ENCODE results near the gene SSUH2.

SSUH2 gene

GRCh38 chr3:8574670-8575322 is 69.8 kb downstream of the SSUH2 start:
- Histone ChIP-seq H3K23ac (ENCODE audit: low read length in 2 of 2) (no peak overlapping the region), H2BK15ac (ENCODE audit: low read depth, poor library complexity, severe bottlenecking) (no peak overlapping the region), H3K9ac (ENCODE audit: low read length) (no peak overlapping the region), H3K27ac (ENCODE audit: low read length, poor library complexity, severe bottlenecking) (no peak overlapping the region), H2BK12ac (ENCODE audit: low read length in 2 of 2) (peak overlapping the region; percentile 49 to 79), H3K4me3 (ENCODE audit: insufficient read depth in 1 of 2, low read depth in 1 of 2, low read length in 2 of 2) (no peak overlapping the region), H4K8ac (ENCODE audit: low read length) (no peak overlapping the region), H2AFZ (ENCODE audit: low read depth, low read length) (no peak overlapping the region), H2BK5ac (ENCODE audit: low read depth, low read length, poor library complexity, severe bottlenecking) (no peak overlapping the region), H3K4me1 (ENCODE audit: control insufficient read depth, insufficient read depth, low read depth, low read length) (peaks cover 8% of the 10 kb centered on the region), H3K4ac (ENCODE audit: low read depth in 1 of 2, low read length in 2 of 2) (no peak overlapping the region), H4K91ac (ENCODE audit: low read length) (no peak overlapping the region), H3K4me2 (ENCODE audit: low read length, poor library complexity, severe bottlenecking) (no peak overlapping the region), H3K79me1 (replicated peaks; ENCODE audit: low read length, poor library complexity, severe bottlenecking) (peaks cover 3% of the 10 kb centered on the region), H3K9me3 (ENCODE audit: control insufficient read depth, low read length) (no peaks in the 10 kb centered on the region), H3K27me3 (ENCODE audit: control insufficient read depth in 1 of 2, insufficient read depth in 1 of 2, low read length in 2 of 2) (no peaks in the 10 kb centered on the region), H3K36me3 (ENCODE audit: control insufficient read depth in 1 of 2, insufficient read depth in 2 of 2, low read depth in 1 of 2, low read length in 2 of 2) (peaks cover 32 to 34% of the 10 kb centered on the region in 2 experiments), H2AK5ac (ENCODE audit: low read length, severe bottlenecking) (peak overlapping the region; percentile 3), H3K18ac (ENCODE audit: low read depth in 1 of 2, low read length in 2 of 2) (peak overlapping the region in 1 of 2 experiments; percentile 26), H2BK120ac (ENCODE audit: low read depth, low read length) (no peak overlapping the region), H3K14ac (ENCODE audit: low read length in 2 of 2) (no peak overlapping the region)
- WGBS = 93% methylated on average over 4 of the region's 5 CpGs
- DNase-seq = no peak

DNA sequence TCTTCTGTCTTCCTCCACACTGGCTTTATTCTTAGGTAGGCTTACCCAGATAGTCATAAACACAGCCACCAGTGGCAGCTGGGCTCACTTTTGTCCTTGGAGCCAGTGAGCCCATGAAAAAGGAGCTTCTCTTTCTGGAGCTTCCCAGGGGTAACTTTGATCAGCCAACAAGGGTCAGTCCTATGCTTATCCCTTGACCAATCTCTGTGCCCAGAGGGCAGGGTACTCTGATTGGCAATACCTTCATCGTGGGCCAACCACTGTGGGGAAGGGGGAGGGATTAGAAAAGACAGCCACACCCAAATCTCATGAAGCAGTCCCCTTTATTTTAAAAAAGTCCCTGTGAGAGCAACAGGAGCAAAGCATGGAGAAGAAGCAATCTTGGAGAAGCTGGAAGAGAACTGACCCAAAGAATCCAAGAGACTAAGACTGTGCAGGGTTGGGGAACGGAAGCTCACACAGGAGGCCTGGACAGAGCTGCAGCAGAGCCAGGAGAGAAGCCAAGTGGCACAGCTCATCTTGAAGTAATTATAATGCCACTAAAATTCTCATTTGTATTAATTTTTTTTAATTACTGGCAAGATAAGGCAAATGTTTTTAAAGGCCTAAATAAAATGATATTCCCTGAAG is 70.4 kb downstream of the SSUH2 start:
- WGBS = 100% methylated on average over 1 of the region's 2 CpGs

DNA sequence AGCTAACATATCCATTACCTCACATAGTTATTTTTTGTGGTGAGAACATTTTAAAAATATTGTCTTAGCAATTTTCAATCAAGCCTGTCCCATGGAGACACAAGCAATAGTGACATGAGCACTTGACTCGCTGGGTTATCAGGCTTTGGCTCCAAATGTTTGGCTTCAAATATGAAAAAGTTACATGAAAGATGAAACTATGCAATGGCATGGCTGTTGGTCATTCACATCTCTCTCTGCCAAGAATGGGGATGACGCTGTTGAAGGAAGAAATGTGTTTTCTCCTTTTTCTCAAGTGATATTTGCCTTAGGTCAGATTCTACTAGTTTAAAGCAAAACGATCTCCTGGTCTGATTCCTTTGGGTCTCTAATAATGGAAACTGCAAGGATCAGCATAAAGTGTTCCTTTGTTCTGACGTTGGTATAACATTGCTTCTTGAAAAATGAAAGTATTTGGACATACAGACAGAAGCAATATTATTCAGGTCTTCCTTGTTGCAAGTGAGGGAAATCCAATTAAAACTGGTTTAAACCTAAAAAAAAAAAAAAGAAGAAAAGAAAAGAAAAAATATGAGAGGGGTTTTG is 71.2 kb downstream of the SSUH2 start:
- no peak overlapping the region for H2AFZ ChIP-seq (ENCODE audit: low read depth, low read length)
- no peak for DNase-seq
- no peak overlapping the region for H2BK120ac ChIP-seq (ENCODE audit: low read depth, low read length)
- no peak overlapping the region for H2BK5ac ChIP-seq (ENCODE audit: low read depth, low read length, poor library complexity, severe bottlenecking)
- no peak overlapping the region for H3K18ac ChIP-seq (ENCODE audit: low read depth in 1 of 2, low read length in 2 of 2)
- H3K36me3 ChIP-seq (ENCODE audit: control insufficient read depth in 1 of 2, insufficient read depth in 2 of 2, low read depth in 1 of 2, low read length in 2 of 2) = peaks cover 38 to 44% of the 10 kb centered on the region in 2 experiments
- WGBS = 94% methylated on average over 4 of the region's 4 CpGs
- peaks cover 8% of the 10 kb centered on the region for H3K4me1 ChIP-seq (ENCODE audit: control insufficient read depth, insufficient read depth, low read depth, low read length)
- no peak overlapping the region for H2AK5ac ChIP-seq (ENCODE audit: low read length, severe bottlenecking)
- H3K9ac ChIP-seq (ENCODE audit: low read length) = no peak overlapping the region
- no peak overlapping the region for H3K27ac ChIP-seq (ENCODE audit: low read length, poor library complexity, severe bottlenecking)
- H3K27me3 ChIP-seq (ENCODE audit: control insufficient read depth in 1 of 2, insufficient read depth in 1 of 2, low read length in 2 of 2) = no peaks in the 10 kb centered on the region
- no peaks in the 10 kb centered on the region for H3K9me3 ChIP-seq (ENCODE audit: control insufficient read depth, low read length)
- no peak overlapping the region for H4K8ac ChIP-seq (ENCODE audit: low read length)
- H3K4ac ChIP-seq (ENCODE audit: low read depth in 1 of 2, low read length in 2 of 2) = no peak overlapping the region
- H3K4me3 ChIP-seq (ENCODE audit: insufficient read depth in 1 of 2, low read depth in 1 of 2, low read length in 2 of 2) = no peak overlapping the region
- peaks cover 4% of the 10 kb centered on the region for H3K79me1 ChIP-seq (replicated peaks; ENCODE audit: low read length, poor library complexity, severe bottlenecking)
- no peak overlapping the region for H2BK12ac ChIP-seq (ENCODE audit: low read length in 2 of 2)
- H3K14ac ChIP-seq (ENCODE audit: low read length in 2 of 2) = no peak overlapping the region
- H4K91ac ChIP-seq (ENCODE audit: low read length) = no peak overlapping the region
- no peak overlapping the region for H3K4me2 ChIP-seq (ENCODE audit: low read length, poor library complexity, severe bottlenecking)
- no peak overlapping the region for H2BK15ac ChIP-seq (ENCODE audit: low read depth, poor library complexity, severe bottlenecking)
- no peak overlapping the region for H3K23ac ChIP-seq (ENCODE audit: low read length in 2 of 2)

More for the DNA sequence above, 70.4 kb downstream of the SSUH2 start:
- Histone ChIP-seq H2AFZ (ENCODE audit: low read depth, low read length) (no peak overlapping the region), H3K9ac (ENCODE audit: low read length) (no peak overlapping the region), H3K14ac (ENCODE audit: low read length in 2 of 2) (no peak overlapping the region), H2BK15ac (ENCODE audit: low read depth, poor library complexity, severe bottlenecking) (no peak overlapping the region), H2BK120ac (ENCODE audit: low read depth, low read length) (no peak overlapping the region), H3K36me3 (ENCODE audit: control insufficient read depth in 1 of 2, insufficient read depth in 2 of 2, low read depth in 1 of 2, low read length in 2 of 2) (peaks cover 38 to 40% of the 10 kb centered on the region in 2 experiments), H4K8ac (ENCODE audit: low read length) (no peak overlapping the region), H3K9me3 (ENCODE audit: control insufficient read depth, low read length) (no peaks in the 10 kb centered on the region), H3K4me2 (ENCODE audit: low read length, poor library complexity, severe bottlenecking) (no peak overlapping the region), H3K4me3 (ENCODE audit: insufficient read depth in 1 of 2, low read depth in 1 of 2, low read length in 2 of 2) (no peak overlapping the region), H2BK5ac (ENCODE audit: low read depth, low read length, poor library complexity, severe bottlenecking) (no peak overlapping the region), H2AK5ac (ENCODE audit: low read length, severe bottlenecking) (peak overlapping the region; percentile 41), H3K4ac (ENCODE audit: low read depth in 1 of 2, low read length in 2 of 2) (no peak overlapping the region), H3K27me3 (ENCODE audit: control insufficient read depth in 1 of 2, insufficient read depth in 1 of 2, low read length in 2 of 2) (no peaks in the 10 kb centered on the region), H4K91ac (ENCODE audit: low read length) (no peak overlapping the region), H3K4me1 (ENCODE audit: control insufficient read depth, insufficient read depth, low read depth, low read length) (peaks cover 8% of the 10 kb centered on the region), H3K23ac (ENCODE audit: low read length in 2 of 2) (no peak overlapping the region), H3K18ac (ENCODE audit: low read depth in 1 of 2, low read length in 2 of 2) (no peak overlapping the region), H2BK12ac (ENCODE audit: low read length in 2 of 2) (peak overlapping the region in 1 of 2 experiments; percentile 50), H3K79me1 (replicated peaks; ENCODE audit: low read length, poor library complexity, severe bottlenecking) (peaks cover 3% of the 10 kb centered on the region), H3K27ac (ENCODE audit: low read length, poor library complexity, severe bottlenecking) (no peak overlapping the region)
- no peak for DNase-seq

DNA sequence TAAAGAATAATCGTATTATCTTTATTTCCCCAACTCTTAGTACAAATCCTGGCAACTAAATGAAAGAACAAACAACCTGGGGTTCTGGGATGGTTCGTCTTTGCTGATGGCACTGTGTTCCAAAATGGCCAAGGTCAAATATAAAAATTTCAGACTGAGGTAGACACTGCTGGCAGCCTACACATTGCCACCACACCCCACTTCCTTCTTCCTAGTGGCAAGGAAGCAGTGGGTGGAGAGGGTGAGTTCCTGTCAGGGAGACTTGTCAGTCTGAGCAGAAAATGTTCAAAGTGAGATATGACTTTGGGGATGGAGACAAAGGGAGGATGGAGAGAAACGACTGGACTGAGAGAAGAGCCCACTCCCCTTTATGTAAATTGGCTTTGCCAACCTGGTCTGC is 73.3 kb downstream of the SSUH2 start:
- Histone ChIP-seq H3K9me3 (ENCODE audit: control insufficient read depth, low read length) (no peaks in the 10 kb centered on the region), H4K91ac (ENCODE audit: low read length) (no peak overlapping the region), H3K79me1 (replicated peaks; ENCODE audit: low read length, poor library complexity, severe bottlenecking) (peaks cover 4% of the 10 kb centered on the region), H3K36me3 (ENCODE audit: control insufficient read depth in 1 of 2, insufficient read depth in 2 of 2, low read depth in 1 of 2, low read length in 2 of 2) (peaks cover 44 to 60% of the 10 kb centered on the region in 2 experiments), H2BK15ac (ENCODE audit: low read depth, poor library complexity, severe bottlenecking) (no peak overlapping the region), H3K14ac (ENCODE audit: low read length in 2 of 2) (no peak overlapping the region), H3K4me3 (ENCODE audit: insufficient read depth in 1 of 2, low read depth in 1 of 2, low read length in 2 of 2) (no peak overlapping the region), H3K4me1 (ENCODE audit: control insufficient read depth, insufficient read depth, low read depth, low read length) (peaks cover 6% of the 10 kb centered on the region), H2BK12ac (ENCODE audit: low read length in 2 of 2) (no peak overlapping the region), H3K27ac (ENCODE audit: low read length, poor library complexity, severe bottlenecking) (no peak overlapping the region), H3K4me2 (ENCODE audit: low read length, poor library complexity, severe bottlenecking) (no peak overlapping the region), H2AK5ac (ENCODE audit: low read length, severe bottlenecking) (no peak overlapping the region), H3K18ac (ENCODE audit: low read depth in 1 of 2, low read length in 2 of 2) (no peak overlapping the region), H3K23ac (ENCODE audit: low read length in 2 of 2) (no peak overlapping the region), H3K27me3 (ENCODE audit: control insufficient read depth in 1 of 2, insufficient read depth in 1 of 2, low read length in 2 of 2) (no peaks in the 10 kb centered on the region), H2BK5ac (ENCODE audit: low read depth, low read length, poor library complexity, severe bottlenecking) (no peak overlapping the region), H3K4ac (ENCODE audit: low read depth in 1 of 2, low read length in 2 of 2) (no peak overlapping the region), H3K9ac (ENCODE audit: low read length) (no peak overlapping the region), H4K8ac (ENCODE audit: low read length) (no peak overlapping the region), H2BK120ac (ENCODE audit: low read depth, low read length) (no peak overlapping the region), H2AFZ (ENCODE audit: low read depth, low read length) (no peak overlapping the region)
- 100% methylated on average over 2 of the region's 3 CpGs for WGBS
- no peak for DNase-seq

Data from mesenchymal stem cell (in vitro differentiated cells and primary cell).